ENCODE results near the gene PPFIA2. TPM values are rescaled to one million over a fixed set of nuclear protein-coding genes. Genes with fewer than 3 reads are reported as not detected.

Gene PPFIA2
- polyA plus RNA-seq, 1 experiment: 0.20 TPM

DNA sequence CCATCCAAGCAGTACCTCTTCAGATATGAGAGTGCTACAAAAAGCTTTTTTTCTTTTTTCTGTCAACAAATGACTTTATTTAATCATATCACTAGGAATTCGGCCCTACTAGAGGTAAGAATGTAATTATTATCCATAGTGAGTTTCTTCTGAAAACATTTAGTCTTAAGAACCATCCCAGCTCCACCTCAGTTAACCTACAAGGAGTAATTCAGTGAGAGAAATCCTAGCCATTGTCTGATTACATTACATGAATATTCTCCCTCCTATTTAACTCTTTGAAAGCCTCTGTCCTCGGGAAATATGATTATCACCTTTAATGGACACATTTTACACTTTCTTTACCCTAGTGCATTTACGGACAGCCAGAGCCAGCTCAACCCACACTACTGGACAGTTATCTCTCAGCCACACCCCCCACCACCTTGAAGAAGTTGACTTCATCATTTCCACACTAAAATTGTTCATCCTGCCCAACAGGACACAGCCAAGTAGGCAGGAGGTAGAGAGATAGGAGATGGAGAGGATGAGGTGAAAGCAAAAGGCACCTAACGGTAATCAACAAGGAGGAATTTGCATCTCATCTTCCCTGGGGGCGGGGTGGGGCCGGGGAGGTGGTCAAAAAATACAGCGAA, 1.3 kb downstream of the PPFIA2 start:
- DNase-seq (ENCODE audit: low read depth, low spot score): no peak
- CTCF ChIA-PET: interaction anchor here (0.6 kb wide), 1 partner anchor 1247 kb away, joined by 4 read pairs; no protein-coding TSS in a partner anchor
- Histone ChIP-seq H3K9me3 (ENCODE audit: control insufficient read depth, insufficient read depth, low read length) (no peaks in the 10 kb centered on the region; the same call in 1 of the 2 replicates), H3K27me3 (ENCODE audit: control insufficient read depth, insufficient read depth, low read length) (peaks cover 19% of the 10 kb centered on the region), H3K27ac (ENCODE audit: low read depth, low read length) (no peak overlapping the region), H3K4me3 (ENCODE audit: low read depth, low read length) (no peak overlapping the region)
- POLR2A ChIA-PET: no interaction called here
- TF ChIP-seq CTCF (IDR thresholded peaks at IDR 0.05; ENCODE audit: low read depth, low read length): no peak

- H3K9me3 ChIP-seq (ENCODE audit: control insufficient read depth, insufficient read depth, low read length): no peaks in the 10 kb centered on the region
- TF ChIP-seq CTCF (IDR thresholded peaks at IDR 0.05; ENCODE audit: low read depth, low read length): no peak
- ChIA-PET CTCF (no interaction called here), POLR2A (no interaction called here)
- H3K4me3 ChIP-seq (ENCODE audit: low read depth, low read length): no peak overlapping the region
- no peaks in the 10 kb centered on the region for H3K27me3 ChIP-seq (ENCODE audit: control insufficient read depth, insufficient read depth, low read length)
- H3K27ac ChIP-seq (ENCODE audit: low read depth, low read length): no peak overlapping the region
- DNase-seq (ENCODE audit: low read depth, low spot score): no peak
Measured at GRCh38 chr12:81729781-81730180, 29.4 kb downstream of the PPFIA2 start.

DNA sequence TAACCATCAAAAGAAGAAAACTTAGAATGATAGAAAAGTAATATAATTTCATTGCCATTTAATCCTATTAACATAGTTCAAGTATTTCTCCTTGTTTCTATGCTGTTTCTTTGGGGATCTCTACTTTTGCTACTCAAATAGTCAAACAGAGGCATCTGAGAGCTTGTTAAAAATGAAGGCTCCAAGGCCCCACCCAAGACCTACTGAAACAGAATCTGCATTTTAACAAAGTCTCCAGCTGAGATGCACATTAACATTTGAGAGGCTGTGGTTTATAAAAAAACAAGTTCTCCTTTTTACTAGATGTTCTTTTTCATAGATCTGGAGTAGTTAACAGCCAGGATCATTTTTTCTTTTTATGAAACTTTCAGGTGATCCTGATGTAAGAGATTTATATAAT, 31.8 kb downstream of the PPFIA2 start:
- ChIA-PET POLR2A (no interaction called here), CTCF (no interaction called here)
- H3K27ac ChIP-seq (ENCODE audit: low read depth, low read length): no peak overlapping the region
- H3K27me3 ChIP-seq (ENCODE audit: control insufficient read depth, insufficient read depth, low read length): no peaks in the 10 kb centered on the region
- TF ChIP-seq CTCF (IDR thresholded peaks at IDR 0.05; ENCODE audit: low read depth, low read length): no peak
- no peaks in the 10 kb centered on the region for H3K9me3 ChIP-seq (ENCODE audit: control insufficient read depth, insufficient read depth, low read length)
- H3K4me3 ChIP-seq (ENCODE audit: low read depth, low read length): no peak overlapping the region
- DNase-seq (ENCODE audit: low read depth, low spot score): no peak

GRCh38 chr12:81726634-81727033, 32.5 kb downstream of the PPFIA2 start:
- POLR2A ChIA-PET: no interaction called here
- H3K9me3 ChIP-seq (ENCODE audit: control insufficient read depth, insufficient read depth, low read length): no peaks in the 10 kb centered on the region
- H3K27me3 ChIP-seq (ENCODE audit: control insufficient read depth, insufficient read depth, low read length): no peaks in the 10 kb centered on the region
- TF ChIP-seq CTCF (IDR thresholded peaks at IDR 0.05; ENCODE audit: low read depth, low read length): no peak
- CTCF ChIA-PET: no interaction called here
- no peak overlapping the region for H3K27ac ChIP-seq (ENCODE audit: low read depth, low read length)
- no peak overlapping the region for H3K4me3 ChIP-seq (ENCODE audit: low read depth, low read length)
- DNase-seq (ENCODE audit: low read depth, low spot score): no peak

GRCh38 chr12:81723361-81723760, 35.8 kb downstream of the PPFIA2 start:
- POLR2A ChIA-PET: no interaction called here
- CTCF ChIA-PET: interaction anchor here (0.5 kb wide), 1 partner anchor 95 kb away, joined by 3 read pairs; no protein-coding TSS in a partner anchor
- Histone ChIP-seq H3K27me3 (ENCODE audit: control insufficient read depth, insufficient read depth, low read length) (no peaks in the 10 kb centered on the region), H3K27ac (ENCODE audit: low read depth, low read length) (no peak overlapping the region), H3K9me3 (ENCODE audit: control insufficient read depth, insufficient read depth, low read length) (no peaks in the 10 kb centered on the region), H3K4me3 (ENCODE audit: low read depth, low read length) (no peak overlapping the region)
- no peak for TF ChIP-seq CTCF (IDR thresholded peaks at IDR 0.05; ENCODE audit: low read depth, low read length)
- DNase-seq (ENCODE audit: low read depth, low spot score): no peak
